AG09309 (cell line): Measurements from ENCODE around the gene ABR.

Experiments used
- DNase-seq: peaks from one replicate; pipeline ENCODE4 v3.0.0-alpha.2; 2010; ENCODE audit warnings: low read depth
- H3K4me3 ChIP-seq: 2 replicates; pipeline ENCODE4 v1.5.1; 2011; ENCODE audit warnings: mild to moderate bottlenecking, low read depth, low read length, moderate library complexity; ENCODE audit not compliant: control insufficient read depth
- TF ChIP-seq, protein P1 (sequence below): IDR thresholded peaks from 2 replicates; pipeline ENCODE4 v1.5.1; 2011; ENCODE audit warnings: mild to moderate bottlenecking, low read depth, low read length, inconsistent platforms; ENCODE audit not compliant: insufficient read depth, control insufficient read depth; ENCODE audit errors: missing control alignments

The ABR gene

DNA sequence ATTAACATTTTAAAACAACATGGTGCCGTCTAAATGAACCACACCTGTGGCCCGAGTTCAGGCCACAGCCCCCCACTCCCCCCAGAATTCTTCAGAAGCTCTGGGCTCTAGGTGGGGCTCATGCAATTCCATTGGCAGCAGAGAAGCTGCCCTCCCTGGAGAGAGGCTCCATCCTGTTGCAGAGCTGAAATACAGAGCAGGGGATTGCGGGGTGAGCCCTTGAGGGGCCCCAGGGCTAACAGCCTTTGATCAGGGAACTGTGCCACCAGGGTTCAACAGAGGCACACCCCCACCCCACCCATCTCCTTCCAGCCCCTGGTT, 69.3 kb downstream of the ABR start:
- TF ChIP-seq, protein P1, sequence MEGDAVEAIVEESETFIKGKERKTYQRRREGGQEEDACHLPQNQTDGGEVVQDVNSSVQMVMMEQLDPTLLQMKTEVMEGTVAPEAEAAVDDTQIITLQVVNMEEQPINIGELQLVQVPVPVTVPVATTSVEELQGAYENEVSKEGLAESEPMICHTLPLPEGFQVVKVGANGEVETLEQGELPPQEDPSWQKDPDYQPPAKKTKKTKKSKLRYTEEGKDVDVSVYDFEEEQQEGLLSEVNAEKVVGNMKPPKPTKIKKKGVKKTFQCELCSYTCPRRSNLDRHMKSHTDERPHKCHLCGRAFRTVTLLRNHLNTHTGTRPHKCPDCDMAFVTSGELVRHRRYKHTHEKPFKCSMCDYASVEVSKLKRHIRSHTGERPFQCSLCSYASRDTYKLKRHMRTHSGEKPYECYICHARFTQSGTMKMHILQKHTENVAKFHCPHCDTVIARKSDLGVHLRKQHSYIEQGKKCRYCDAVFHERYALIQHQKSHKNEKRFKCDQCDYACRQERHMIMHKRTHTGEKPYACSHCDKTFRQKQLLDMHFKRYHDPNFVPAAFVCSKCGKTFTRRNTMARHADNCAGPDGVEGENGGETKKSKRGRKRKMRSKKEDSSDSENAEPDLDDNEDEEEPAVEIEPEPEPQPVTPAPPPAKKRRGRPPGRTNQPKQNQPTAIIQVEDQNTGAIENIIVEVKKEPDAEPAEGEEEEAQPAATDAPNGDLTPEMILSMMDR, result no peak
- DNase-seq, result no peak
- no peak overlapping the region for H3K4me3 ChIP-seq

- TF ChIP-seq, protein P1, result no peak
- no peak for DNase-seq
- H3K4me3 ChIP-seq, result peak overlapping the region; percentile 60
Measured at GRCh38 chr17:1109606-1110540, 69.9 kb downstream of the ABR start.

DNA sequence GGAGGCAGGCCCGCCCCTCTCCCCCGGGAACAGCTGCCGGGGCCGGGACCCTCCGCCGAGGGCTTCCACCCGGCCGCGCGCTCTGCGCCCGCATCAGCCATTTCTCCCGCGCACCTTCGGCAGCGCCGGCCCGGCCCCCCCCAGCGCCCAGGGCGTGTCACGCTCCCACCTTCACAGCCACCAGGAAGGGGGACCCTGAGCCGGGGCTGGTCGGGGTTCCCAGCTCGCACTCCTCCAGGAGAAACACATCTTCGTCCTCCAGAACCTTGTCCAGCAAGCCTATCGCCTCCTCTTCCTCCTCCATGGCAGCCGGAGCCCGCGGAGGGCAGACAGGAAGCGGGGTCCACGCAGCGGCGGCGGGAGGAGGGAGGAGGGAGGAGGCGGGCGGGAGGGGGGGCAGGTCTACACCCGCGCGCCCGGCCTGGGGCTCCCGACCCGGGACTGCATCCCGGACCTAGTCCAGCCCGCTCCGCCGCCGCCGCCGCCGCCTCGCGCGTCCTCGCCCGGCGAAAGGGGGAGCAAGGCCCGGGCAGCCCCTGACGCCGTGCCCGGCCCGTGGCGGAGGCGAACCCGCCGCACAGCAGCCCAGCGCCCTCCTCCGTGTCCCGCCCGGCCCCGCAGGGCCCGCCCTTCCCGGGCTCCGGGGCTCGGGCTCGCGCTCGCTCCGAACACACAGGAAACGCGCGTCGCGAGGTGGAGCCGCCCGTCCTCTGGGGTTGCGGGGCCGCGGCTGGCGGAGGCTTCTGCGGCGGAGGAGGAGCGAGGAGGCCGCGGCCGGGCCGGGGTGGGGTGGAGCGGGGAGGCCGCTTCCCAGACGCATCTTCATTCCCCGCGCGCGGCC, 70.8 kb downstream of the ABR start:
- no peak for DNase-seq
- TF ChIP-seq, protein P1, result no peak
- peak overlapping the region; percentile 60 for H3K4me3 ChIP-seq

- H3K4me3 ChIP-seq, result peak overlapping the region; percentile 60
- TF ChIP-seq, protein P1, result no peak
- DNase-seq, result no peak
Measured at GRCh38 chr17:1108478-1108764, 71.4 kb downstream of the ABR start.

GRCh38 chr17:1107777-1108477, 71.9 kb downstream of the ABR start:
- peak overlapping the region; percentile 60 for H3K4me3 ChIP-seq
- TF ChIP-seq, protein P1, result no peak
- DNase-seq, result no peak

DNA sequence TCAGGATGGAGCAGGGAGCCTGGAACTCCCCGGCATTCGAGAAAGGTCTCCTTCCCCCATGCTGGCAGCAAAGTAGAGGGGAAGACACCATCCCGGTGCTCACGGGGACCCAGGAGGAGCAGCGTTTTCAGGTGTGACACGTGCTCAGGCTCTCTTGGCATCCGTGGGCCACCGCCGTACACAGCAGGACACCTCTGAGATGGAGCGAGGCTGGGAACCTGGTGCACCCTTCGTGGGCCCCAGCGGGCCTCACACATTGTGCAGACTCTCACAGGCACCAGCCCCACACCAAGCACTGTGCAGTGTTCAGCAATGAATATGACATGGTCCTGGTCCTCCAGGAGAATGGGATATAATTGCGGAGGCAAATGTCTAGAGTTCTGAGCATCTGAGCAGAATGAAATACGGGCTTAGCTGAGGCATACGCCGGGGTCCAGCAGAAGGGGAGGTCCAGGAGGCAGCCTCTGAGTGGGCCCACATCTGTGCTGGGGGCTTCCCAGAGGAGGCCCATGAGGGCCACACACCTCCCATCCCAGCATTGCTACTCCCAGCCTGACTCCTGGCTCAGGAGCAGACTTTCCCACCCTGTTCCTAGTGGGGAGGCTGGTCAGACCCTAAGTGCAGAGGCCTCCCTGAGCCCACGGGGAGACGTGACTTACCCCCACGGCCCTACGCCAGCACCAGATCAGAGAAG, 72.6 kb downstream of the ABR start:
- H3K4me3 ChIP-seq, result peak overlapping the region; percentile 60
- TF ChIP-seq, protein P1, result no peak

More for the DNA sequence above, 72.6 kb downstream of the ABR start:
- no peak for DNase-seq
